Measurements from ENCODE around the gene LRRC8E. TPM values are rescaled to one million over a fixed set of nuclear protein-coding genes. Genes with fewer than 3 reads are reported as not detected.

The LRRC8E gene
- 2.0 TPM for polyA plus RNA-seq (ENCODE audit: insufficient read length)
- long read RNA-seq, donor 1, partial matches to known transcripts, result 0 of 1 reads
- long read RNA-seq, donor 1, other reads (novel, unspliced or antisense), result 0 of 1 reads
- long read RNA-seq, donor 2, partial matches to known transcripts, result 5 of 5 reads
- long read RNA-seq, donor 2, other reads (novel, unspliced or antisense), result 0 of 5 reads
- long read RNA-seq, donor 3, partial matches to known transcripts, result 0 of 1 reads
- long read RNA-seq, donor 3, other reads (novel, unspliced or antisense), result 0 of 1 reads
- long read RNA-seq, donor 4, result 0 reads
- long read RNA-seq, donor 5, partial matches to known transcripts, result 0 of 1 reads
- long read RNA-seq, donor 5, other reads (novel, unspliced or antisense), result 0 of 1 reads
- long read RNA-seq, donor 6, result 0 reads
- long read RNA-seq, donor 7, partial matches to known transcripts, result 0 of 1 reads
- long read RNA-seq, donor 7, other reads (novel, unspliced or antisense), result 0 of 1 reads
- long read RNA-seq, donor 8, result 0 reads

- no peak for DNase-seq
Measured at GRCh38 chr19:7888145-7888825, at the start of gene LRRC8E. Gene LRRC8E (plus strand): TSS chr19:7888510. CDS start chr19:7895604, 7,094 bp downstream.

- no peak for DNase-seq
Measured at GRCh38 chr19:7839476-7839875, 48.8 kb upstream of the LRRC8E start.

GRCh38 chr19:7840629-7841028 lies 47.7 kb upstream of the LRRC8E start:
- no peak for DNase-seq

- no peak for DNase-seq
Measured at GRCh38 chr19:7841751-7842660, 46.3 kb upstream of the LRRC8E start.

GRCh38 chr19:7842661-7843294 lies 45.5 kb upstream of the LRRC8E start:
- no peak for DNase-seq

- no peak for DNase-seq
Measured at GRCh38 chr19:7843521-7843920, 44.8 kb upstream of the LRRC8E start.

GRCh38 chr19:7844405-7844804 lies 43.9 kb upstream of the LRRC8E start:
- no peak for DNase-seq

GRCh38 chr19:7844951-7845350 lies 43.4 kb upstream of the LRRC8E start:
- no peak for DNase-seq

- no peak for DNase-seq
Measured at GRCh38 chr19:7845390-7846154, 42.7 kb upstream of the LRRC8E start.

GRCh38 chr19:7846155-7846646 lies 42.1 kb upstream of the LRRC8E start:
- DNase-seq, result no peak

GRCh38 chr19:7847664-7848063 lies 40.6 kb upstream of the LRRC8E start:
- DNase-seq, result no peak

GRCh38 chr19:7848779-7849457 lies 39.4 kb upstream of the LRRC8E start:
- no peak for DNase-seq

GRCh38 chr19:7849631-7849999 lies 38.7 kb upstream of the LRRC8E start:
- no peak for DNase-seq

GRCh38 chr19:7850000-7850813 lies 38.1 kb upstream of the LRRC8E start:
- no peak for DNase-seq

GRCh38 chr19:7850945-7851622 lies 37.2 kb upstream of the LRRC8E start:
- DNase-seq, result no peak

- DNase-seq, result no peak
Measured at GRCh38 chr19:7851623-7852500, 36.4 kb upstream of the LRRC8E start.

All from left kidney (tissue), 8 donors.